ENCODE data around the gene CCNY.

DNA sequence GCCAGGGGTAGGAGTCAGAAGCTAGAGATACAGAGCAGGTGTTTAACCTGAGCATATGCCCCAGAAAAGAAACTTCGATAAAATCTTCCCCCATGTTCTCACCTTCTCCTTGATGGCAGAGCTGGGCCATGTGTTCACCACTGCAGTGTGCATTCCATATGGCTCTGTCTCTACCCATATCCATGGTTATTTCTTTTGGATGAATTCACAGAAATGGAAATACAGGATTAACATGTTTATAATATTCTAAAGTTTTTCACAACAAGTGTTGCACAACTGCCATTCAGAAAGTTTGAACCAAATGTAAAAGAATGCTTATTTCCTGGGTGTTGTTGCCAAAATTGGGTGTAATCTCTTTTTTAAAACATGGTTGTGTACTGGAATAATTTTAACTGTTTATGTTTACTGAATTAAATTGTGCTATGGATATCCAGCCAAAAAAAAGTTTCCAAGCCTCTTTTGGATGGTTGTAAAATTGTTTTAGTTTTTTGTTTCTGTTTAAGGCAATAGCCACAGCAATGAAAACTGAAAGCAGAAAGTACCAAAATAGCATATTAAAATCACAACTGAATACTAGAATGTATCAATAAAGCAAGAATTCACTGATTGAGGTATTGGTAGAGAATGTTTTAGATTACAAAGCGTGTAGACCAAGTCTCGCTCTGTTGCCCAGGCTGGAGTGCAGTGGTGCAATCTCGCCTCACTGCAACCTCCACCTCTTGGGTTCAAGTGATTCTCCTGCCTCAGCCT lies 19.9 kb upstream of the CCNY start:
- TF ChIP-seq, protein P1, sequence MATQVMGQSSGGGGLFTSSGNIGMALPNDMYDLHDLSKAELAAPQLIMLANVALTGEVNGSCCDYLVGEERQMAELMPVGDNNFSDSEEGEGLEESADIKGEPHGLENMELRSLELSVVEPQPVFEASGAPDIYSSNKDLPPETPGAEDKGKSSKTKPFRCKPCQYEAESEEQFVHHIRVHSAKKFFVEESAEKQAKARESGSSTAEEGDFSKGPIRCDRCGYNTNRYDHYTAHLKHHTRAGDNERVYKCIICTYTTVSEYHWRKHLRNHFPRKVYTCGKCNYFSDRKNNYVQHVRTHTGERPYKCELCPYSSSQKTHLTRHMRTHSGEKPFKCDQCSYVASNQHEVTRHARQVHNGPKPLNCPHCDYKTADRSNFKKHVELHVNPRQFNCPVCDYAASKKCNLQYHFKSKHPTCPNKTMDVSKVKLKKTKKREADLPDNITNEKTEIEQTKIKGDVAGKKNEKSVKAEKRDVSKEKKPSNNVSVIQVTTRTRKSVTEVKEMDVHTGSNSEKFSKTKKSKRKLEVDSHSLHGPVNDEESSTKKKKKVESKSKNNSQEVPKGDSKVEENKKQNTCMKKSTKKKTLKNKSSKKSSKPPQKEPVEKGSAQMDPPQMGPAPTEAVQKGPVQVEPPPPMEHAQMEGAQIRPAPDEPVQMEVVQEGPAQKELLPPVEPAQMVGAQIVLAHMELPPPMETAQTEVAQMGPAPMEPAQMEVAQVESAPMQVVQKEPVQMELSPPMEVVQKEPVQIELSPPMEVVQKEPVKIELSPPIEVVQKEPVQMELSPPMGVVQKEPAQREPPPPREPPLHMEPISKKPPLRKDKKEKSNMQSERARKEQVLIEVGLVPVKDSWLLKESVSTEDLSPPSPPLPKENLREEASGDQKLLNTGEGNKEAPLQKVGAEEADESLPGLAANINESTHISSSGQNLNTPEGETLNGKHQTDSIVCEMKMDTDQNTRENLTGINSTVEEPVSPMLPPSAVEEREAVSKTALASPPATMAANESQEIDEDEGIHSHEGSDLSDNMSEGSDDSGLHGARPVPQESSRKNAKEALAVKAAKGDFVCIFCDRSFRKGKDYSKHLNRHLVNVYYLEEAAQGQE (IDR thresholded peaks at IDR 0.05; ENCODE audit: insufficient read depth in 1 of 2, low read depth in 2 of 2, low read length in 2 of 2): no peak
- TF ChIP-seq POLR2AphosphoS5 (IDR thresholded peaks at IDR 0.05; ENCODE audit: low read depth, low read length): no peak
- no peak for TF ChIP-seq TAF1 (IDR thresholded peaks at IDR 0.05; ENCODE audit: borderline replicate concordance, insufficient read depth, low read length)
